ENCODE measurements around the gene PRICKLE1.

PRICKLE1 gene

GRCh38 chr12:42589465-42590329 lies at the start of gene PRICKLE1:
Gene PRICKLE1 (minus strand): TSS chr12:42589746. CDS start chr12:42472516, 117,230 bp downstream.
- no peaks in the 10 kb centered on the region for H3F3A ChIP-seq (ENCODE audit: insufficient read depth, low read length)
- no peak within 1 kb of the TSS for H3K27ac ChIP-seq (ENCODE audit: low read depth, low read length, poor library complexity, severe bottlenecking)
- TF ChIP-seq EZH2 (IDR thresholded peaks at IDR 0.05; ENCODE audit: borderline replicate concordance, low read length) (no peak), CTCF (IDR thresholded peaks at IDR 0.05; ENCODE audit: low read length) (no peak)
- peak within 1 kb of the TSS; percentile 85 for H3K4me2 ChIP-seq (ENCODE audit: low read length)
- H3K9me2 ChIP-seq (ENCODE audit: low read depth, low read length): no peaks in the 10 kb centered on the region
- H3K36me3 ChIP-seq (ENCODE audit: insufficient read depth, low read length): no peaks in the 10 kb centered on the region
- no peaks in the 10 kb centered on the region for H3K79me2 ChIP-seq (ENCODE audit: insufficient read depth, low read length)
- no peaks in the 10 kb centered on the region for H4K20me1 ChIP-seq (ENCODE audit: insufficient read depth, low read length)
- peaks cover 11% of the 10 kb centered on the region for H3K4me1 ChIP-seq (ENCODE audit: insufficient read depth, low read length, severe bottlenecking)
- no peaks in the 10 kb centered on the region for H3K9me3 ChIP-seq (ENCODE audit: low read length)
- peaks cover 3% of the 10 kb centered on the region; the same call in 1 of the 2 replicates for H3K27me3 ChIP-seq (ENCODE audit: insufficient read depth, low read length)
- peak within 1 kb of the TSS; percentile 66 for H3K4me3 ChIP-seq (ENCODE audit: low read depth, low read length, poor library complexity, severe bottlenecking)
- no peak within 1 kb of the TSS for H2AFZ ChIP-seq (ENCODE audit: low read length)
- peak within 1 kb of the TSS; percentile 48; the same call in 1 of the 2 replicates for H3K9ac ChIP-seq (ENCODE audit: low read length)

GRCh38 chr12:42638697-42639096 lies 49.2 kb upstream of the PRICKLE1 start:
- no peaks in the 10 kb centered on the region for H3K27me3 ChIP-seq (ENCODE audit: insufficient read depth, low read length)
- no peaks in the 10 kb centered on the region for H3K9me3 ChIP-seq (ENCODE audit: low read length)
- TF ChIP-seq EZH2 (IDR thresholded peaks at IDR 0.05; ENCODE audit: borderline replicate concordance, low read length): no peak
- TF ChIP-seq CTCF (IDR thresholded peaks at IDR 0.05; ENCODE audit: low read length): no peak
- no peak overlapping the region for H3K4me2 ChIP-seq (ENCODE audit: low read length)
- no peak overlapping the region for H3K9ac ChIP-seq (ENCODE audit: low read length)
- H3K4me3 ChIP-seq (ENCODE audit: low read depth, low read length, poor library complexity, severe bottlenecking): no peak overlapping the region
- H3K79me2 ChIP-seq (ENCODE audit: insufficient read depth, low read length): no peaks in the 10 kb centered on the region
- no peaks in the 10 kb centered on the region for H4K20me1 ChIP-seq (ENCODE audit: insufficient read depth, low read length)
- no peaks in the 10 kb centered on the region for H3K4me1 ChIP-seq (ENCODE audit: insufficient read depth, low read length, severe bottlenecking)
- no peaks in the 10 kb centered on the region for H3K9me2 ChIP-seq (ENCODE audit: low read depth, low read length)
- no peak overlapping the region for H3K27ac ChIP-seq (ENCODE audit: low read depth, low read length, poor library complexity, severe bottlenecking)
- H3K36me3 ChIP-seq (ENCODE audit: insufficient read depth, low read length): no peaks in the 10 kb centered on the region
- no peak overlapping the region for H2AFZ ChIP-seq (ENCODE audit: low read length)
- H3F3A ChIP-seq (ENCODE audit: insufficient read depth, low read length): no peaks in the 10 kb centered on the region

- Histone ChIP-seq H3F3A (ENCODE audit: insufficient read depth, low read length) (no peaks in the 10 kb centered on the region), H3K79me2 (ENCODE audit: insufficient read depth, low read length) (no peaks in the 10 kb centered on the region), H2AFZ (ENCODE audit: low read length) (no peak overlapping the region), H3K27ac (ENCODE audit: low read depth, low read length, poor library complexity, severe bottlenecking) (no peak overlapping the region), H3K9me2 (ENCODE audit: low read depth, low read length) (no peaks in the 10 kb centered on the region), H3K9me3 (ENCODE audit: low read length) (no peaks in the 10 kb centered on the region), H3K9ac (ENCODE audit: low read length) (no peak overlapping the region), H3K27me3 (ENCODE audit: insufficient read depth, low read length) (no peaks in the 10 kb centered on the region), H3K4me3 (ENCODE audit: low read depth, low read length, poor library complexity, severe bottlenecking) (no peak overlapping the region), H4K20me1 (ENCODE audit: insufficient read depth, low read length) (no peaks in the 10 kb centered on the region), H3K4me1 (ENCODE audit: insufficient read depth, low read length, severe bottlenecking) (no peaks in the 10 kb centered on the region), H3K36me3 (ENCODE audit: insufficient read depth, low read length) (no peaks in the 10 kb centered on the region), H3K4me2 (ENCODE audit: low read length) (no peak overlapping the region)
- no peak for TF ChIP-seq EZH2 (IDR thresholded peaks at IDR 0.05; ENCODE audit: borderline replicate concordance, low read length)
Measured at GRCh38 chr12:42638011-42638410, 48.5 kb upstream of the PRICKLE1 start.

All from OCI-LY1 (cell line).